CD14-positive monocyte (primary cell): Measurements from ENCODE around the gene CCDC78. TPM values are rescaled to one million over a fixed set of nuclear protein-coding genes. Genes with fewer than 3 reads are reported as not detected.

Source experiments
- DNase-seq, 3 donors: peaks; one replicate each; pipeline ENCODE4 v3.0.0-alpha.2; 2011 to 2022
- H2AFZ ChIP-seq: 2 replicates; pipeline ENCODE4 v1.6.0; 2012; ENCODE audit warnings: mild to moderate bottlenecking, low read depth, low read length, inconsistent platforms; ENCODE audit not compliant: insufficient read depth, poor library complexity, severe bottlenecking
- H3K27ac ChIP-seq, 2 donors: 1 replicate in 1 of 2; 2 replicates in 1 of 2; pipeline ENCODE4 v1.5.1; 2012 to 2013; ENCODE audit warnings: low read length in 2 of 2, control low read depth in 1 of 2, inconsistent platforms in 1 of 2, low read depth in 1 of 2, mild to moderate bottlenecking in 1 of 2
- H3K27me3 ChIP-seq, 2 donors: one replicate each; pipeline versions ENCODE4 v1.6.0 to v1.6.1; 2011 to 2013; ENCODE audit warnings: low read length in 2 of 2; ENCODE audit not compliant: control insufficient read depth in 2 of 2, insufficient read depth in 2 of 2
- H3K36me3 ChIP-seq, 2 donors: replicated peaks in 1 of 2; 1 replicate in 1 of 2; 2 replicates in 1 of 2; pipeline versions ENCODE4 v1.5.1 to v1.6.1; 2012 to 2013; ENCODE audit warnings: low read length in 2 of 2, control low read depth in 1 of 2, inconsistent platforms in 1 of 2, mild to moderate bottlenecking in 1 of 2; ENCODE audit not compliant: insufficient read depth in 2 of 2, control insufficient read depth in 1 of 2
- H3K4me1 ChIP-seq, 2 donors: 1 replicate in 1 of 2; 2 replicates in 1 of 2; pipeline versions ENCODE4 v1.5.1 to v1.6.1; 2012 to 2013; ENCODE audit warnings: low read length in 2 of 2, control low read depth in 1 of 2, inconsistent platforms in 1 of 2, mild to moderate bottlenecking in 1 of 2, moderate library complexity in 1 of 2; ENCODE audit not compliant: insufficient read depth in 2 of 2, control insufficient read depth in 1 of 2
- H3K4me2 ChIP-seq: replicated peaks from 2 replicates; pipeline ENCODE3; 2012; ENCODE audit warnings: low read length, moderate library complexity, mild to moderate bottlenecking; ENCODE audit not compliant: poor library complexity, severe bottlenecking; ENCODE audit errors: extremely low read depth
- H3K4me3 ChIP-seq, 3 experiments: fragments of 200-600 bp in 1 of 3; sonication (generic) in 1 of 3; replicated peaks in 1 of 3; 1 replicate in 2 of 3; 2 replicates in 1 of 3; pipeline ENCODE4 v1.5.1; 2011 to 2013; ENCODE audit warnings: low read length in 3 of 3, mild to moderate bottlenecking in 3 of 3, control low read depth in 2 of 3, low read depth in 2 of 3, inconsistent platforms in 1 of 3, moderate library complexity in 1 of 3
- H3K79me2 ChIP-seq: 2 replicates; pipeline ENCODE4 v1.6.0; 2012; ENCODE audit warnings: mild to moderate bottlenecking, control low read depth, inconsistent platforms, low read length, moderate library complexity; ENCODE audit not compliant: insufficient read depth
- H3K9ac ChIP-seq: 2 replicates; pipeline ENCODE4 v1.6.0; 2017; ENCODE audit warnings: low read length, mild to moderate bottlenecking; ENCODE audit not compliant: insufficient read depth, poor library complexity, severe bottlenecking
- H3K9me3 ChIP-seq, 2 donors: replicated peaks in 1 of 2; 1 replicate in 1 of 2; 2 replicates in 1 of 2; pipeline versions ENCODE4 v1.5.1 to v1.6.1; 2012 to 2013; ENCODE audit warnings: low read length in 2 of 2, control low read depth in 1 of 2; ENCODE audit not compliant: control insufficient read depth in 1 of 2, insufficient read depth in 1 of 2
- H4K20me1 ChIP-seq: 2 replicates; pipeline ENCODE4 v1.6.0; 2012; ENCODE audit warnings: mild to moderate bottlenecking, low read length, control low read depth, moderate library complexity; ENCODE audit not compliant: insufficient read depth
- H3K27ac Mint-ChIP-seq, 7 donors: one replicate each; pipeline ENCODE4 v1.8.0; 2020; ENCODE audit warnings: mild to moderate bottlenecking in 7 of 7, mixed read lengths in 7 of 7, moderate library complexity in 6 of 7, inconsistent platforms in 2 of 7
- H3K27me3 Mint-ChIP-seq, 3 donors: one replicate each; pipeline ENCODE4 v1.8.0; 2021 to 2022; ENCODE audit warnings: low read depth in 3 of 3, mild to moderate bottlenecking in 3 of 3, mixed read lengths in 3 of 3, moderate library complexity in 3 of 3, inconsistent platforms in 1 of 3
- H3K36me3 Mint-ChIP-seq, 2 donors: one replicate each; pipeline ENCODE4 v1.8.0; 2020; ENCODE audit warnings: mixed read lengths in 2 of 2, inconsistent platforms in 1 of 2, mild to moderate bottlenecking in 1 of 2
- H3K4me1 Mint-ChIP-seq: one replicate; pipeline ENCODE4 v1.8.0; 2020; ENCODE audit warnings: mild to moderate bottlenecking, mixed read lengths
- H3K4me3 Mint-ChIP-seq, 2 donors: one replicate each; pipeline ENCODE4 v1.8.0; 2020; ENCODE audit warnings: mild to moderate bottlenecking in 2 of 2, mixed read lengths in 2 of 2, moderate library complexity in 1 of 2
- H3K9me3 Mint-ChIP-seq, 7 donors: one replicate each; pipeline ENCODE4 v1.8.0; 2020 to 2022; ENCODE audit warnings: mixed read lengths in 7 of 7, mild to moderate bottlenecking in 6 of 7, moderate library complexity in 6 of 7, inconsistent platforms in 2 of 7
- WGBS: methylation state at CpG from one replicate; pipeline ENCODE4 v1.1.5; 2013; ENCODE audit warnings: missing lambda C conversion rate; ENCODE audit not compliant: insufficient coverage; 5-methylcytosine and 5-hydroxymethylcytosine counted together
- intact Hi-C, 2 donors: fragments of 100-400 bp; cut with micrococcal nuclease; formaldehyde crosslinking; loops; one replicate each; pipeline versions ENCODE4 v1.15.0 to v1.15.1; 2023
- polyA plus RNA-seq, 3 donors: library from polyadenylated mRNA; depleted of rRNA in 1 of 3; unstranded in 2 of 3; stranded (reverse) in 1 of 3; fragments of 300-500 nt in 2 of 3; fragments of >200 nt in 1 of 3; fragmentation: Illumina TruSeq in 2 of 3; gene quantifications; 1 replicate in 2 of 3; 2 replicates in 1 of 3; pipeline ENCODE4 v1.2.3, GENCODE V29; 2012 to 2021
- TF ChIP-seq, protein P1 (sequence below): fragments of 200-600 bp; IDR thresholded peaks from one replicate; pipeline ENCODE4 v1.8.0; 2022; ENCODE audit warnings: antibody characterized with exemption, mild to moderate bottlenecking

CCDC78 gene
- polyA plus RNA-seq, 3 donors: 0.96 TPM; not detected in 2

DNA sequence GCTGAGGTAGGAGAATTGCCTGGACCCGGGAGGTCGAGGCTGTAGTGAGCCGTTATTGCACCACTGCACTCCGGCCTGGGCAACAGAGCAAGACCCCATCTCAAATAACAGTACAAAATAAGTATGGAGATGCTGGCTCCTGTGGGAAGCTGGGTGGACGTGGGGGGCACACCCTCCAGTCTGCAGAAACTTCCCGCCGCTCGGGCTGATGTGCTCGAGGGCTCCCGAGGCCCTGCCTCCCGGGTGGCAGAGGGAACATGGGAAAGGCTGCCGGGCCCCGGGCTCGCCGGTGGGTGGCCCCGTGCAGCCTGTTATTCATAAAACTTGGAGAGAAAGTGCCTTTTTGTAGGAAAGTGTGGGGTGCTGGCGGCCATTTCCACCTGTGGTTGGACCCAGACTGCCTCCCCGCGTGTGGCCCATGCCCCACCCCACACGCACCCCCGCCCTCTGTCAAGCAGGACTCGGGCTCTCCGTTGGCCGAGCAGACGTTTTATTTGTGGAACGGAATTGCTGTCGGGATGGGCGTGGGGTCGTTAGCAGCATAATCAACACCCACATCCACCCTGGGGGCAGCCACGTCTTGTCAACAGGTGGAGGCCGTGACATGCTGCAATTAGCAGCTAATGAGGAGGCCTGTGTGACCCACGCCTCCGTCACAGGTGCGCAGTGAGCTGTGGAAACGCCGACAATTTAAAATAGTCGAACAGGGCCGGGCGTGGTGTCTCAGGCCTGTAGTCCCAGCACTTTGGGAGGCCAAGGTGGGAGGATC lies 21.9 kb upstream of the CCDC78 start:
- peaks cover 0 to 4% (median 0%) of the 10 kb centered on the region in 3 donors for H3K27me3 Mint-ChIP-seq
- H3K27ac Mint-ChIP-seq: no peak overlapping the region
- Histone ChIP-seq H3K27ac (no peak overlapping the region), H4K20me1 (no peaks in the 10 kb centered on the region), H2AFZ (no peak overlapping the region), H3K9me3 (no peaks in the 10 kb centered on the region), H3K27me3 (no peaks in the 10 kb centered on the region), H3K79me2 (no peaks in the 10 kb centered on the region), H3K36me3 (no peaks in the 10 kb centered on the region), H3K4me1 (no peaks in the 10 kb centered on the region), H3K9ac (no peak overlapping the region), H3K4me3 (no peak overlapping the region), H3K4me2 (no peak overlapping the region)
- WGBS: 91% methylated on average over 19 of the region's 39 CpGs
- intact Hi-C loops: no loop called here
- H3K4me1 Mint-ChIP-seq: peaks cover 5% of the 10 kb centered on the region
- TF ChIP-seq, protein P1, sequence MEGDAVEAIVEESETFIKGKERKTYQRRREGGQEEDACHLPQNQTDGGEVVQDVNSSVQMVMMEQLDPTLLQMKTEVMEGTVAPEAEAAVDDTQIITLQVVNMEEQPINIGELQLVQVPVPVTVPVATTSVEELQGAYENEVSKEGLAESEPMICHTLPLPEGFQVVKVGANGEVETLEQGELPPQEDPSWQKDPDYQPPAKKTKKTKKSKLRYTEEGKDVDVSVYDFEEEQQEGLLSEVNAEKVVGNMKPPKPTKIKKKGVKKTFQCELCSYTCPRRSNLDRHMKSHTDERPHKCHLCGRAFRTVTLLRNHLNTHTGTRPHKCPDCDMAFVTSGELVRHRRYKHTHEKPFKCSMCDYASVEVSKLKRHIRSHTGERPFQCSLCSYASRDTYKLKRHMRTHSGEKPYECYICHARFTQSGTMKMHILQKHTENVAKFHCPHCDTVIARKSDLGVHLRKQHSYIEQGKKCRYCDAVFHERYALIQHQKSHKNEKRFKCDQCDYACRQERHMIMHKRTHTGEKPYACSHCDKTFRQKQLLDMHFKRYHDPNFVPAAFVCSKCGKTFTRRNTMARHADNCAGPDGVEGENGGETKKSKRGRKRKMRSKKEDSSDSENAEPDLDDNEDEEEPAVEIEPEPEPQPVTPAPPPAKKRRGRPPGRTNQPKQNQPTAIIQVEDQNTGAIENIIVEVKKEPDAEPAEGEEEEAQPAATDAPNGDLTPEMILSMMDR: no peak
- no peak overlapping the region for H3K4me3 Mint-ChIP-seq
- DNase-seq: no peak
- H3K9me3 Mint-ChIP-seq: no peaks in the 10 kb centered on the region
- no peaks in the 10 kb centered on the region for H3K36me3 Mint-ChIP-seq

DNA sequence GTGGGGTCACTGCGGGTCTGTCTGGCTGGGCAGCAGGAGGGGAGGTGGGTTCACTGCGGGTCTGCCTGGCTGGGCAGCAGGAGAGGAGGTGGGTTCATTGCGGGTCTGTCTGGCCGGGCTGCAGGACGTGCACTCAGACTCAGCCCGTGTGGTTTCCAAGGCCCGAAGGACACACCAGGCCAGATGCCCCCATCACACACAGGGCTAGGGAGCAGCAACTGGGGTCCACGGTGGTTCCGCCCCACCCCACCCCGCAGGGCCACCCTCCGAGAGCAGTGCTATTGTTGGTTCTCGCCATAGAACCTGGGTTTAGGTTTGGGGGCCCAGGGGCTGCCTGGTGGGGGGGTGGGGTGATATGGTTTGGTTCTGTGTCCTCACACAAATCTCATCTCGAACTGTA lies 20.4 kb upstream of the CCDC78 start:
- H3K4me3 Mint-ChIP-seq: no peak overlapping the region
- Histone ChIP-seq H3K27ac (no peak overlapping the region), H3K27me3 (no peaks in the 10 kb centered on the region), H3K9ac (no peak overlapping the region), H2AFZ (no peak overlapping the region), H3K4me3 (no peak overlapping the region), H3K36me3 (no peaks in the 10 kb centered on the region), H3K9me3 (no peaks in the 10 kb centered on the region), H3K4me2 (no peak overlapping the region), H4K20me1 (no peaks in the 10 kb centered on the region), H3K4me1 (no peaks in the 10 kb centered on the region), H3K79me2 (no peaks in the 10 kb centered on the region)
- TF ChIP-seq, protein P1: no peak
- DNase-seq: no peak
- H3K4me1 Mint-ChIP-seq: no peaks in the 10 kb centered on the region
- H3K27ac Mint-ChIP-seq: no peak overlapping the region
- intact Hi-C loops: no loop called here
- H3K36me3 Mint-ChIP-seq: no peaks in the 10 kb centered on the region
- no peaks in the 10 kb centered on the region for H3K9me3 Mint-ChIP-seq
- no CpG with 5 or more reads among the region's 13 CpGs for WGBS
- peaks cover 0 to 1% (median 0%) of the 10 kb centered on the region in 3 donors for H3K27me3 Mint-ChIP-seq
